NCI-H2107 treated with DMSO at 0.1 percent for 48 hours (cell line): ENCODE results near the gene CYB5R3.

ENCODE experiments used
- DNase-seq: peaks from one replicate; lab custom pipeline; 2025; ENCODE audit not compliant: unreplicated experiment; lab: John Stamatoyannopoulos, UW

CYB5R3 gene

DNA sequence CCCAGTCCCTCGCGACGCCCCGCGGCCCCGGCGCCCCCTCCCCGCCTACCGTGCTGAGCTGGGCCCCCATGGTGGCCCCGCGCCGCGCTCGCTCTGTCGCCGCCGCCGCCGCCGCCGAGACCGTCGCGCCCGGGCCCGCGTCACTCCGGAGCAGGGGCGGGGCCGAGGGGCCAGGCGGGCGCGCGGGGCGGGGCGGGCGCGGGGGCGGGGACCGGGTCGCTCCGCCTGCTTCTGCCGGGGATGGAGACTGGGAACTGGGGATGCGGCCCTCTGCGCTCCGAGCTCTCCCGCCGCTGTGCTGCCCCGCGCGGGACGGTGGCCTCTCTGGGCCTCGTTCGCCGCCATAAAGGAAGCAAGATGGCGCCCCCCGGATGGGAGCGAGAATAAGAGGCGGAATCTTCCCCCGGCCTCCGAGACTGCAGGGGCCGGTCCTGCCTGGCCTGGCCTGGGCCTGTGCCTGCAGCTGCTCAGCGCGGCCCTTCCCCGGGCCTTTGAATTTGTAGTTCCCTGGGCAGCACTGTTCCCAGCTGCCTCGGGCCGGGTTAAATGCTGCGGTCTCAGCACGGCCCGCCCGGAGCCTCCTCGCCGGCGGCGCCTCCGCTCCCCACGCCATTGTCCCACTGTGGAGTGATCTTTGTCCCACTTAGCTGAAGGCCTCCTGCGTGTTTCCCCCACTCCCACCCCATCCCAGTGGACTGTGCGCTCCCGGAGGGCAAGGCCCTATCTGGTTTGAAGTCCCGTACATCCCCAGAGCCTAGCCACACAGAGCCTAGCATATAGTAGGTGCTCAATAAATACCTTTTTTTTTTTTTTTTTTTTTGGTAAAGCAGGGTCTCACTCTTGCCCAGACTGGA, at the start of gene CYB5R3:
CYB5R3 (minus strand) TSS at position 147 of the 854 bp plus-strand sequence; CDS start at position 70, 77 bp downstream.
- DNase-seq = no peak

DNA sequence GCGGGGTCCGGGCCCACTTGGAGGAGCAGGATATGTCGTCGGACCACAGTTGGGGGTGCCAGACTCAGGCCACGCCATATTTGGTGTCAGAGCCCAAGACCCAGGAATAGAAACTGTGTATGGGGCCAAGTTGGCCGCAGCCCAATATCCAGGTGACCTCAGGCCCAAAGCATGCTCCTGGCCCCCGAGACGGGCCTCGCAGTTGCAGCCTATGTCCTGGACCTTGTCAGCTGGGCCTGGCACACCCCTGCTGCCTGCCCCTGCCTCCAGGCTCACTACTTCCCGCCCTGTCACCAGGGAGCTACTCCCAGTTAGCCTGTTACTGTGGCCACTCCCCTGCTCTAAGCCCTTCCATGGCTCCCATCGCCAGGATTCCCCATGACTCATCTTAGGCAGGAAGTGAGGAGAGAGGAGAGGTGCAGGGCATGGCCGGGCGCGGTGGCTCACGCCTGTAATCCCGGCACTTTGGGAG, 48.4 kb upstream of the CYB5R3 start:
- DNase-seq = no peak

DNA sequence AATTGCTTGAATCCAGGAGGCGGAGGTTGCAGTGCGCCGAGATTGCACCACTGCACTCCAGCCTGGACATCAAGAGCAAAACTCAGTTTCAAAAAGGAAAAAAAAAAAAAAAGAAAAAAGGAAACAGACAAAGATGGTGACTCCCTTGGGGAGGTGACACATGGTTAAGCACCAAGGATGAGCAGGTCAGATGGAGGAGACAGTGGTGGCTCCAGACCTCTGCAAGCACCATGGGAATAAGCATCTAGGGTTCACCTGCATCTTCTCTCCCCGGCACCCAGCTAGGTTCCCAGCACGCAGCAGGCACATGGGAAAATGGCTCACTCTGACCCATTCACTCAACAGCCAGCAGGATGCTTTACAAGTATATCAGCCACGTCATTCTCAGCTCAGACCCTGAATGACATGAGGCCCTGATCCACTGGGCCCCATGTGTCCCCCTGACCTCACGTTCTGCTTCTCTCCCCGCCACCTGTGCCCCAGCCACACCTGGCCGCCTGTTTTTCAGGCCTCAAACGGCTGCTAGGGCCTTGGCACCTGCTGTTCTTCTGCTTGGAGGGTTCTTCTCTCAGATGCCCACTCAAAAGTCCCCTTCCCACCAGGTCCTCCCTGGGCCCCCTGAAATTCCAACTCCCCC, 47.3 kb upstream of the CYB5R3 start:
- DNase-seq = no peak

DNA sequence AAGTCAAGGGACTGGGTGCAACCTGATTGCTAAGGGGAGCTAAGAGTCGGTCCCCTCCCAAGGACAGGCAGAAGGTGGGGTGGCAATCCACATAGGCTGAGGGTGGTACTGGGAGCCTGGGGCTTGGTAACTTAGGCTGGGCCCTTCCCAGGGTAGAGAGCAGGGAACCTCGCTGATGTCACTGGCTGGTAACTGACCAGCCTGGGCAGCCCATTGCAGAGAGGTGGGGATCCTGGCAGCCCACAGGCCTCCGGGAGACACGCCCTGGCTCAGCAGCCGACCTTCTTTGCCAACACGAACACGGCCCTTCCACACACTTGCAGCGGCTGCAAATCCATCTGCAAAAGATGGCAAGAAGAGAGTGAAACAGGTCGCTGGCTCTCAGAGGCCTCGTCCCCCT, 46.1 kb upstream of the CYB5R3 start:
- DNase-seq = no peak

DNA sequence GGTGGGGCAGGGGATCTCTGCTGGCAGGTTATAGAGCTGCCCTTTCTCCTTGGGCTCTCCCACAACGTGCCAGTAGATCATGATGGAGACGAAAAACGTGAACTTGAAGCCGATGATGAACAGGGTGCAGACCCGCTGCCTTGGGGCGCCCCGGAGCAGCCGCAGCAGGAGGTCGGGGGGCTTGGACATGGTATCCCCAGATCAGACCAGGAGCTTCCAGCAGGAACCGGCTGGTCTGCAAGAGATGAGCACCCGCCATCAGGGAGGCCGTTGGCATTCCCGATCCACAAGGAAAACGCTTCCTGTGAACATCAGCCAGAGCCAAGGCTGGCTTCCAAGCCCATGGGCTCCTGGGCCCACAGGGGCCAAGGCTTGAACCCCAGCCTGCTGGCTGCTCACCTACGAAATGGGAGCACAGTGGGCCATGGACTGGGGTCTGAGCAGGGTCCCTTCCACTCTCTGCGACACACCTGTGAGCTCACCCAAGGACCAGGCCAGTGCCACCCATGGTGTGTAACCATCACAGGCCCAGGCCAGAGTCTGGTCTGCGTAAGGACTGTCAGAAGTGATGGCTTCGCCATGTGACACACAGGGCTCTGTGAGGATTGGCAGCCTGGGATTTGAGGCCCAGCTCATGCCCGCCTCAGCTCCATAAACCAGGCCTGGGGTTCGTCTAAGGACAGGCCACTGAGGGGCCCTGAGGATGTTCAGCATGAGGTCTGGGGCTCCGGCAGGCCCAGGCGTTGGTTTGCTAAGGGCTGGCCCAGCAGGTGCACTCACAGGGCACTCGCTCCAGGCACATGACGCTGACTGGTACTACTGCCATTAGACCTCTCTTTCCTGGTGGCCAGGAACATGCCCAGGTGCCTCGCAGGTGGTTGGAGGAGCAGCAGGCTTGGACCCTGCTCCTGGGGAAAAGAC, 44.8 kb upstream of the CYB5R3 start:
- no peak for DNase-seq

DNA sequence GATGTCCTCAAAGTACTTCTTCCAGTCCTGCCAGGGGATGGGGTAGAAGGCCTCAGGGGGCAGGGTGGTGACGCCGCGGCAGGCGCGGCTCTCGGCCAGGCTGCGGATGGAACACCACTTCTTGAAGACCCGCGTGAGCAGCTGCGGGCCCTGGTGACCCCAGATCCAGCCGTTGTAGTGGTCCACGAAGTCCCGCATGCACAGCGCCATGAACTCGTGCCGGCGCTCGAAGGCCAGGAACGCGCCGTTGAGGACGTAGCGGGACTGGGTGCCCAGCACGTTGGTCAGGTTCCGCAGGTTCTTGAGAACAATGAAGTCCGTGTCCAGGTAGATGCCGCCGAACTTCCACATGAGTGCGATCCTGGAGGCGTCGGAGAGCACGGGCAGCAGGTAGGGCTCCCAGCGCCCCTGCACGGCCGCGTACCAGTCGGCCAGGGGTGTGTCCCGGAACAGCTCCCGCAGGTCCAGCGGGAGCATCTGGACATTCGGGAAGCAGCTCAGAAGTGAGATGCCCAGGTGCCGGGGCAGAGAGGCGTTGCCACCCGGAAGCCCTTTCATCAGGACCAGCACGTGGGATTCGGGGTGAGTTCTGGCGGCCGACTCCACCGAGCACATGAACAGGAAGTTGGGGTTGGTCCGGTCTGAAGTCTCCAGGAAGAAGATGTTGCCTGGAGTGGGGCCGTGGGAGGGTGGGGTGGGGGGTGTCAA, 44.0 kb upstream of the CYB5R3 start:
- no peak for DNase-seq

DNA sequence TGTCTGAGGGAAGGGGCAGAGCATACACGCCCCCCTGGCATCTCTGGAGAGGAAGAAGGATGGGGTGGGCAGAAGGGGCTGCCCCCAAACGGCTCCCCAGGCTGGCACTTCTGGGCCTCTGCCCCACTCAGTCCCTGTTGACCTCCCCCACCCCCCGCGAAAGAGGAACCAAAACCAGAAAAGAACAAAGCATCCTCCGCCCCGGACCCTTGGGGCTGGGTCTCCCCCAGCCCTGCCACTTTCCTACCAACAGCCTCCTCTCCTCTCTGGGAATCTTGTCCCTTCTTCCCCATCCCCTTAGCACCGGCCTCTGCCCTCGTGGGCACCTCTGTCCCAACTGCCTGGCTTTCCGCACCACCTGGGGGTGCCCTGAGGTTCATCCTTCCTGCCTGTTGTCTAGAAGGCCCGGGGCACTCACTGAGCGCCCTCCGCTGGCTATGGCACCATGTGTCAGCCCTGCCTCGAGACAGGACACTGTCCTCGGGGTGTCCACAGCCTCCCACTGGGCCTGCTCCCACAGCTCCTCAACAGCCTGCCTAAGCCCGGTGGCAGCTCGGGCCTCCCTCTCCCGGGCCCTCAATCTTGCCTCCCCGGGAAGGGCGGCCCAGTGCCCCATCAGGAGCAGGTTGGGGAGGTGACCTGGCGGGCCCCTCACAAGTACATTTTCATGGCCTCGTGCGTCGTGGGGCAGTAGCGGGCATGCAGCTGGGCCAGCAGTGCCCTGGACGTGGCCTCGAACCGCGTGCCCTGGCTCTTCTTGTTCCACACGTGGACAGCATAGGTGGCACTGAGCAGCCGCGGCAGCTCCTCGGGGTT, 43.3 kb upstream of the CYB5R3 start:
- DNase-seq = no peak

DNA sequence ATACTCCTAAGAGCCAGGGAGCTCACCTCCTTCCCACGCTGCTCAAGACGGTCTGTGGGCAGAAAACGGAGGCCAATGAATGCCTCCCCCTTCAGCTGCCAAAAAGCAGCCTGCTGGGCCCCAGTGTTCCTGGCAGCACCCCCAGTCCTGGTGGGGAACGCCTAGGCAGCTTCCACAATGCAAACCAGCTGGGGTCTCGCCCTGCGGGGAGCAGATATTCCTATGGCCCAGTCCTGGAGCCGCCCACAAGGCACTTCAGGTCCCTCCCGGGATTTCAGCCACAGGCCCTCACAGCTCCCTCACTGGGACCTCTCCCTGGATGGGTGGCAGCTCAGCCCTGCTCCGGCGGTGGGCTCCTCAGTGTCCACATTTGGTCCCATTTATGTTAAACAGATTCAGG, 42.2 kb upstream of the CYB5R3 start:
- DNase-seq = no peak

DNA sequence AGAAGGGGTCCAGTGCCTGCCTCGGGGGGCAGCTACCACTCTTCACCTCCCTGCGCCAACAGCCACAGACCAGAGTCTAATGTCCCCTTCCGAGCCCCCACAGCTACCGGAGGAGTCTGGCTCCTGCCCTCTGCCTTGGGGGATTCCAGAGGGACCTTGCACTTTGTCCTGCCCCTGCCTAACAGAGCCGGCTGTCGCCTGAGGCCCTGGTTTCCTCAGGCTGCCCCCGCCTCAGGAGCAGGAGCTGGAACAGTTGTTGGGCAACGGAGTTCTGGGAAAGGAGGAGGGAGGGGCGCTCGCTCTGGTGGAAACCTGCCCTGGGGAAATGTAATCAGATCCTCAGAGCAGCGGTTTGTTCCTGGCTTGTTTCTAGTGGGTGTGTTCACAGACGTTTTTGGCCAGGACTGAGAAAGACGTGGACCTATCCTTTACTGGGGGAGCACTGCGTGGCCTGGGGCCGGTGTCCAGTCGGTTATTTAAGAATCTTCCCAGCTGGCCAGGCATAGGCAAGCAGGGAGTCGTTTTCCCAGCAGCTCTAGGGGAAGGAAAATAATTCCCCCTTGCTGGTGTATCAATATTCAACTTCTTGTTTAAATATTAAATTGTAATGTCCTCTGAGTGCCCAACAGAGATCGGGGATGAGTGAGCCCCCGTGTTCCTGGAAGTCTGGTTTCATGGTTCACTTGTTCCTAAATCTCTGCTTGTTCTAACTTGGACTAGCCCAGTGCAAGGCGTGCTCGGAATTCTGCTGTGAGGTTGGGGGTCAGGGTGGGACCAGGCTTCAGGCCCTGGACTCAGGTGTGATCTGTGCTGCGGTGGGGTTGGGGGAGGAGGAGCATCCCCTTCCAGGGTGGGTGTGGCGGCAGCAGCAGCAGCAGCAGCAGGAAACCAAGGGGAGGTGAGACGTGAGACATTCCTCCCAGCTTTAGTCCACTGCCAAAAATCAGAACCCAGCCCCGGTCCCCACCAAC, 39.3 kb upstream of the CYB5R3 start:
- peak; percentile 63 for DNase-seq

DNA sequence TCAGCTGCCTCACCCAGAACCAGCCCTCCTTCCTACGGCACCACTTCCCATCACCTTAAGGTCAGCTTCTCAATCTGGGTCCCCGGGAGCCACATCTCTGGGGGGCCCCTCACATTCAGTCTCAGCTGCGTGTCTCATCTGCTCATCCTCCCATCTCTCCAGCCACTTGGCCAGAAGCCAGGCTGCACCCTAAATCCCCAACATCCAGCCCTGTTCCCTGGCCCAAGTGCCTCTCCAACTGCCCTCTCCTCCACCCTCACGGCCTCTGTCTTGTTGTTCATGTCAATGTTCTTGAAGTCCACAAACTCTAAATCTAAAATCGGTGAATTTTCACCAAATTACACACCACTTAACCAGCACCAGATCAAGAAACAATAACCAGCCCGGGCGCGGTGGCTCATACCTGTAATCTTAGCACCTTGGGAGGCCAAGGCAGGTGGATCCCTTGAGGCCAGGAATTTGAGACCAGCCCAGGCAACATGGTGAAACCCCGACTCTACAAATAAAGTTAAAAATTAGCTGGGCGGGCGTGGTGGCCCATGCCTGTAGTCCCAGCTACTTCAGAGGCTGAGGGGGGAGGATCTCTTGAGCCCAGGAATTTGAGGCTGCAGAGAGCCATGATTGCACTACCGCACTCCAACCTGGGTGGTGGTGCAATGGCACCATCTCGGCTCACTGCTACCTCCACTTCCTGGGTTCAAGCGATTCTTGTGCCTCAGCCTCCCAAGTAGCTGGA, 37.7 kb upstream of the CYB5R3 start:
- DNase-seq = no peak

DNA sequence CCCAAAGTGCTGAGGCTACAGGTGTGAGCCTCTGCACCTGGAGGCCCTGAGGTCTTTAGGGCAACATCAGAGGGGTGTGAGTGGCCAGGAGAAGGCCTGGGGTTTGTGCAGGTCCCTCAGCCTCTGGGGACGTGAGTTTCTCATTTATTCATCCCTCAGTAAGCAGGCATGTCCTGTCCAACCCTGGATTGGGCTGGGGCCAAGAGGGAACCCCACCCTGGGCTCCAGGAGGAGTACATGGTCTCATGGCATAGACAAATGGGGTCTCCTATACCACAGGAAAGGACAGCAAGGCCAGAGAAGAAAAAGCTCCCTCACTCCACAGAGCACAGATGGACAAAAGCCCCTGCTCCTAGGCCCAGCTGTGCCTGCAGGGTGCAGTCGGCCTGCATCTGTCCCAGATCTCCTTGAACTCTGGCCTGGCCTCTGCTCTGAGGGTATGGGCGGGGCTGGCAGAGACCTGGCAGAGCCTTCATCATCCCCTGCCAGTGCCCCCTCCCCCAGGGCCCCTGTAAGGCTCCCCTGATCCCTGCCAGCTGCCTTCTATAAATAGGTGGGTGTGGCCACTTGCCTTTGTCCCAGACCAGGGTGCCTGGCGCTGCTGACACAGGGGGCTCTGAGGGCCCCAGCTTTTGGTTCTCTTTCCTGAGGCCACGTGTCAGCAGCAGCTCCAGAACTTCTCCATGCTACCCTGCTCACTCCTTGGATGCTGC, 36.9 kb upstream of the CYB5R3 start:
- DNase-seq = no peak

DNA sequence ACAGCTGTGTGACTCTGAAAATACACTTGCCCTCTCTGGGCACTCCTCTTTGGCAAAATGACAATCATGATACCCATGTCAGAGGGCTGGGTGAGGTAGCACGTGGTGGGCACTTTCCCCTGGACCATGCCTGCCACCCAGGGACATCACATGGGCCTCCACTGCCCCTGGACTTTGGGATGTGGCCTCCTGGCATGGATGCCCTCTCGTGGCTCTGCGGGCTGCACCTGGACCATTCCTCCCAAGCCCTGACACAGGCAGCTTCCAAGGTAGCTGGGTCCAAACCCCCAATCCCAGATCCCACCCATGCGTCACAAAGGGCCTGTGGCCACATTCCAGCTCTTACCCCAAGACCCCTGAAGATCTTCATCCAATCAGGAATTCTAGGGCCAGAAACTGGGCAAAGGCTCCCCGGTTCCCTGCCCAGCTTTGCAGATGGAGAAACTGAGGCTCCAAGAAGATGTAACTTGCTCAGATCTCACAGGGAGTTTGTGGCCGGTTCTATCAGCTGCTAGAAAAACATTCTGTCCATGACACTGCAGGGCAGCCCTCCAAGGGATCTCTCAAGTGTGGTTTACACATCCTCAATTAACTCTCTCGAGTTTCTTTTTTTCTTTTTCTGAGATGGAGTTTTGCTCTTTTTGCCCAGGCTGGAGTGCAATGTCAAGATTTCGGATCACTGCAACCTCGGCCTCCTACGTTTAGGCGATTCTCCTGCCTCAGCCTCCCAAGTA, 35.4 kb upstream of the CYB5R3 start:
- no peak for DNase-seq

DNA sequence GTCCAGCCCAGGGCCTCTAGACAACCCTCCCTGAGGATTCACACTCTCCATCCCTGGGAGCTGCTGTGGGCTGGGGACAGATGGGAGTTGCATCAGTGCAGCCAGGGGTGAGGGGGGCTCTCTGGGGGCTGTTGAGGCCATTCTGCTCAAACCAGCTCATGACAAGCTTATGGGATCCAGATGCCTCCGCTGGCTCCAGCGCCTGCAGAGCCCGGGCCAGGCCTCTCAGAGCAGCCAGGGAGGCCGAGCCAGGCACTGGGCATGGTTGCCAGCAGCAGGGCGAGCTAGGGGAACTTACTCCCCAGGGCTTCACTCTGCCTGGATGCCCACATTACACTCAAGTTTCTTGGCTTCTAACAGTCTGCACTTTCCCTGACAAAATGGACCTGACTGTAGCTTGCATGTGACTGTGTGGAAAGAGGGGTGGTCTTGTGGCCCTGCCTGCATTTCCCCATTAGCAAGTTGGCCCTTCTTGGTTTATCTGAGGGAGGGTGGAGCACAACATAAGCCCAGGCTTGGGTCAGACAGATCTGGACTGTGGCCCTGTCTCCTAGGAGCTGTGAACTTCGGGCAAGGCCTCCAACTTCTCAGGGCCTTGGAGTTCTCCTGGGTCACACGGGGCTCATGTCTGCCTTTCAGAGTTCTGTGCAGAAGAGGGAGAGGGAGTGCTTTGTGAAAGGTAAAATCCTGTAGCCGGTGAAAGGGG, 34.5 kb upstream of the CYB5R3 start:
- DNase-seq = no peak

DNA sequence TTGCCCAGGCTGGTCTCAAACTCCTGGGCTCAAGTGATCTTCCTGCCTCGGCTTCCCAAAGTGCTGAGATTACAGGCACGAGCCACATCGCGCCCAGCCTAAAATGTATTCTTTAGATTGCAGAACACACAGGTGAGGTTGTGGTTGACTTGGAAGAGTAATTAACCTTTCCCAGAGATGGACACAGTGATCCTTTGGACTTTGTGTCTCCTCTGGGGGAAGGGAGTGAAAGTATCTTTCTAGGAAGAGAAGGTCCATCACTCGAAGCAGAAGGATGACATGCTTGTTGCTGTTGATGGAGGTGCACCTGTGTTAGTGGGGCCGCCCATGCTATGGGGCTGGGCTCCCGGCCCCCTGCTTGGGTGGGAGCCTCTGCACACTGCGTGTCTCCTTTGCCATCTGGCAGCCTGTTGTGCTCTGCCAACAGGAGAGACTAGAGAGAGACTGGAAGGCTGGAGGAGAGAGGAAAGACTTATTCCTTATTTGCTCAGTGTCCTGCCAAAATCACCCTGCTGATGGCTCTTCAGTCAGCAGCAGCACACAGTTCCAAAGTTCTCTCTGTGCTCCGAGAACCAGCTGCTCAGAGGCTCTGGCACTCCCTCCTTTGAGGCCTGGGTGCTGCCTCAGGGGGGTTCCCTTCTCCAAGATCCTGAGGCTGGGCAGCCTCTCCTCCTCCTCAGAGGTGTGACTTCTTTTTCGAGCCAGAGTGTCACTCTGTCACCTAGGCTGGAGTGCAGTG, 33.1 kb upstream of the CYB5R3 start:
- no peak for DNase-seq

DNA sequence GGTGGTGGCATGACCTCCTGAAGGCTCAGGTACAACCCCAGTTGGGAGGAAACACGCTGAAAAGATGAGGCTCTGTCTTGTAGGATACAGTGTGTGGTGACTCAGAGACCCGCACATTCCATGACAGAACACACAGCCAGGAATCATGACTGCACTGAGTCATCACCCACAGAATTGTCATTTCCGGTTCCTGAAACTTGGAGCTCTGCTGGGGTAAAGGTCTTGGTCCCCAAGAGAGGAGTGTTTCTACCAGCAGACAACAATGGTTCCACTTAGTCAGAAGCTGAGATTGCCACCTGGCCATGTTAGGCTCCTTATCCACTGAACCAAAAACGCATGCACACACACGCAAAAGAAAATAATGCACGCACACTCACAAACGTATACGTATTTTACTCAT, 31.5 kb upstream of the CYB5R3 start:
- DNase-seq = no peak
